ENCODE data around the gene CENPP.

CENPP gene

DNA sequence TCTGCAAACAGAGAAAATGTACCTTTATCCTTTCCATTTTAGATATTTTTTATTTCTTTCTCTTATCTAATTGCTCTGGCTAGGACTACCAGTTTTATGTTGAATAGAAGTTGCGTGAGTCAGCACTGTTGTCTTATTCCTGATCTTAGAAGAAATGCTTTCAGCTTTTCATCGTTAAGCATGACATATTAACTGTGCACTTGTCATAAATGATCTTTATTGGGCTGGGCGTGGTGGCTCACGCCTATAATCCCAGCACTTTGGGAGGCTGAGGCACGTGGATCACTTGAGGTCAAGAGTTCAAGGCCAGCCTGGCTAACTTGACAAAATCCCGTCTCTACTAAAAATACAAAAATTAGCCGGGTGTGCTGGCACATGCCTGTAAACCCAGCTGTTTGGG is 218.2 kb downstream of the CENPP start:
- no peak overlapping the region for H2AFZ ChIP-seq (ENCODE audit: low read depth, low read length, severe bottlenecking)
- no peak overlapping the region for H3K4me3 ChIP-seq (ENCODE audit: insufficient read depth, low read length, poor library complexity, severe bottlenecking)
- H3F3A ChIP-seq (ENCODE audit: insufficient read depth): no peaks in the 10 kb centered on the region
- no peak overlapping the region for H3K27ac ChIP-seq (ENCODE audit: low read depth, low read length)
- H3K79me2 ChIP-seq (ENCODE audit: insufficient read depth, low read length): no peaks in the 10 kb centered on the region
- H3K36me3 ChIP-seq (ENCODE audit: low read length): no peaks in the 10 kb centered on the region
- H3K9ac ChIP-seq (ENCODE audit: low read length): no peak overlapping the region
- H3K4me2 ChIP-seq (ENCODE audit: low read depth, low read length, poor library complexity, severe bottlenecking): no peak overlapping the region
- H4K20me1 ChIP-seq (ENCODE audit: low read depth, low read length): no peaks in the 10 kb centered on the region
- H3K9me2 ChIP-seq (replicated peaks; ENCODE audit: insufficient read depth, low read length): no peaks in the 10 kb centered on the region
- H3K27me3 ChIP-seq (ENCODE audit: low read length): no peaks in the 10 kb centered on the region
- H3K9me3 ChIP-seq (ENCODE audit: insufficient read depth, low read length): no peaks in the 10 kb centered on the region
- no peak for TF ChIP-seq EZH2phosphoT487 (conservative IDR thresholded peaks at IDR 0.05; ENCODE audit: low read length)
- TF ChIP-seq, protein P1, sequence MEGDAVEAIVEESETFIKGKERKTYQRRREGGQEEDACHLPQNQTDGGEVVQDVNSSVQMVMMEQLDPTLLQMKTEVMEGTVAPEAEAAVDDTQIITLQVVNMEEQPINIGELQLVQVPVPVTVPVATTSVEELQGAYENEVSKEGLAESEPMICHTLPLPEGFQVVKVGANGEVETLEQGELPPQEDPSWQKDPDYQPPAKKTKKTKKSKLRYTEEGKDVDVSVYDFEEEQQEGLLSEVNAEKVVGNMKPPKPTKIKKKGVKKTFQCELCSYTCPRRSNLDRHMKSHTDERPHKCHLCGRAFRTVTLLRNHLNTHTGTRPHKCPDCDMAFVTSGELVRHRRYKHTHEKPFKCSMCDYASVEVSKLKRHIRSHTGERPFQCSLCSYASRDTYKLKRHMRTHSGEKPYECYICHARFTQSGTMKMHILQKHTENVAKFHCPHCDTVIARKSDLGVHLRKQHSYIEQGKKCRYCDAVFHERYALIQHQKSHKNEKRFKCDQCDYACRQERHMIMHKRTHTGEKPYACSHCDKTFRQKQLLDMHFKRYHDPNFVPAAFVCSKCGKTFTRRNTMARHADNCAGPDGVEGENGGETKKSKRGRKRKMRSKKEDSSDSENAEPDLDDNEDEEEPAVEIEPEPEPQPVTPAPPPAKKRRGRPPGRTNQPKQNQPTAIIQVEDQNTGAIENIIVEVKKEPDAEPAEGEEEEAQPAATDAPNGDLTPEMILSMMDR (IDR thresholded peaks at IDR 0.05; ENCODE audit: insufficient read depth, low read length, poor library complexity, severe bottlenecking): no peak

DNA sequence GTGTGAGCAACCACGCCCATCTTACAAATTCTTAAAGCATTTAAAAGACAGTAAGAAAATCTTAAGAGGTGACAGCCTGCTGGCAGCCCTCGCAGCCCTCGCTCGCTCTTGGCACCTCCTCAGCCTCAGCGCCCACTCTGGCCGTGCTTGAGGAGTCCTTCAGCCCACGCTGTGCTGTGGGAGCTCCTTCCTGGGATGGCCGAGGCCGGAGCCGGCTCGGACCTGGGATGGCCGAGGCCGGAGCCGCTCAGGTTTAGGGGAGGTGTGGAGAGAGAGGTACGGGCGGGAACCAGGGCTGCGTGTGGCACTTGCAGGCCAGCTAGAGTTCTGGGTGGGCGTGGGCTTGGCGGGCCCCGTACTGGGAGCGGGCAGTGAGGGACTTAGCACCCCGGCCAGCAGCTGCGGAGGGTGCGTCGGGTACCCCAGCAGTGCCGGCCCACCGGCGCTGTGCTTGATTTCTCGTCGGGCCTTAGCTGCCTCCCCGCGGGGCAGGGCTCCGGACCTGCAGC is 219.3 kb downstream of the CENPP start:
- no peaks in the 10 kb centered on the region for H3K9me3 ChIP-seq (ENCODE audit: insufficient read depth, low read length)
- H3K9me2 ChIP-seq (replicated peaks; ENCODE audit: insufficient read depth, low read length): no peaks in the 10 kb centered on the region
- no peak overlapping the region for H2AFZ ChIP-seq (ENCODE audit: low read depth, low read length, severe bottlenecking)
- H3F3A ChIP-seq (ENCODE audit: insufficient read depth): no peaks in the 10 kb centered on the region
- H3K4me2 ChIP-seq (ENCODE audit: low read depth, low read length, poor library complexity, severe bottlenecking): no peak overlapping the region
- H3K79me2 ChIP-seq (ENCODE audit: insufficient read depth, low read length): no peaks in the 10 kb centered on the region
- no peaks in the 10 kb centered on the region for H4K20me1 ChIP-seq (ENCODE audit: low read depth, low read length)
- H3K9ac ChIP-seq (ENCODE audit: low read length): no peak overlapping the region
- H3K27me3 ChIP-seq (ENCODE audit: low read length): no peaks in the 10 kb centered on the region
- H3K4me3 ChIP-seq (ENCODE audit: insufficient read depth, low read length, poor library complexity, severe bottlenecking): no peak overlapping the region
- H3K27ac ChIP-seq (ENCODE audit: low read depth, low read length): no peak overlapping the region
- TF ChIP-seq, protein P1 (IDR thresholded peaks at IDR 0.05; ENCODE audit: insufficient read depth, low read length, poor library complexity, severe bottlenecking): no peak
- TF ChIP-seq EZH2phosphoT487 (conservative IDR thresholded peaks at IDR 0.05; ENCODE audit: low read length): no peak
- no peaks in the 10 kb centered on the region for H3K36me3 ChIP-seq (ENCODE audit: low read length)

DNA sequence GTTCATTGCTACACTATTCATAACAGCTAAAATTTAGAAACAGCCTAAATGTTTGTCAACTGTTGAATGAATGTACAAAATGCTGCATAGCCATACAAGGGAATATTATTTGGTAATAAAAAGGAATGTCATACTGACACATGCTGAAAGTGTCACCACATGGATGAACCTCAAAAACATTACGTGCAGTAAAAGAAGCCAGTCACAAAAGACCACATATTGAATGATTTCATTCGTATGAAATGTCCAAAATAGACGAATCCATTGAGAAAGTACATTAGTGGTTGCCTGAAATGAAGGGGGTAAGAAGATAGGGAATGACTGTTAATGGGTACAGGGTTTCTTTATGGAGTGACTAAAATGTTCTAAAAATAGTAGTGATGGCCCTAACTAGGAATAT is 221.6 kb downstream of the CENPP start:
- H3K36me3 ChIP-seq (ENCODE audit: low read length): no peaks in the 10 kb centered on the region
- no peaks in the 10 kb centered on the region for H3K9me3 ChIP-seq (ENCODE audit: insufficient read depth, low read length)
- H4K20me1 ChIP-seq (ENCODE audit: low read depth, low read length): no peaks in the 10 kb centered on the region
- H3K9ac ChIP-seq (ENCODE audit: low read length): no peak overlapping the region
- H3K27me3 ChIP-seq (ENCODE audit: low read length): no peaks in the 10 kb centered on the region
- H3K79me2 ChIP-seq (ENCODE audit: insufficient read depth, low read length): no peaks in the 10 kb centered on the region
- no peaks in the 10 kb centered on the region for H3K9me2 ChIP-seq (replicated peaks; ENCODE audit: insufficient read depth, low read length)
- no peak overlapping the region for H3K27ac ChIP-seq (ENCODE audit: low read depth, low read length)
- H2AFZ ChIP-seq (ENCODE audit: low read depth, low read length, severe bottlenecking): no peak overlapping the region
- no peak overlapping the region for H3K4me2 ChIP-seq (ENCODE audit: low read depth, low read length, poor library complexity, severe bottlenecking)
- no peak overlapping the region for H3K4me3 ChIP-seq (ENCODE audit: insufficient read depth, low read length, poor library complexity, severe bottlenecking)
- H3F3A ChIP-seq (ENCODE audit: insufficient read depth): no peaks in the 10 kb centered on the region
- TF ChIP-seq EZH2phosphoT487 (conservative IDR thresholded peaks at IDR 0.05; ENCODE audit: low read length): no peak
- TF ChIP-seq, protein P1 (IDR thresholded peaks at IDR 0.05; ENCODE audit: insufficient read depth, low read length, poor library complexity, severe bottlenecking): no peak
